Endothelial cell of umbilical vein (primary cell): Measurements from ENCODE around the gene SESN1. TPM values are rescaled to one million over a fixed set of nuclear protein-coding genes. Genes with fewer than 3 reads are reported as not detected.
A peak's percentile ranks its signal among the peaks of the same experiment; 100 is the strongest.

ENCODE experiments used
- BruUV-seq: library from RNA; stranded (reverse); fragments of 400-500 nt; replicated peaks from 2 replicates; lab custom pipeline; 2021; lab: Mats Ljungman, UMichigan
- CTCF ChIA-PET: fragments of 300-600, 350-600 bp; sonication (Branson Sonifier 250); formaldehyde crosslinking; loops from one replicate; lab custom pipeline; 2021; ENCODE audit warnings: antibody characterized with exemption, inconsistent platforms; lab: Charles Lee
- POLR2A ChIA-PET: fragments of 300-600, 350-600 bp; sonication (Branson Sonifier 250); formaldehyde crosslinking; loops from one replicate; lab custom pipeline; 2021; ENCODE audit warnings: antibody characterized with exemption, inconsistent platforms; lab: Charles Lee
- DNase-seq: peaks from one replicate; pipeline ENCODE4 v3.0.0-alpha.2; 2011; ENCODE audit warnings: low read depth, low spot score
- FAIRE-seq: peaks from 2 replicates; lab custom pipeline; 2011; peaks lifted over from hg19 to GRCh38; lab: Jason Lieb, UNC
- H2AFZ ChIP-seq: 2 replicates; pipeline ENCODE4 v1.6.0; 2012; ENCODE audit warnings: low read depth, low read length, control low read depth, inconsistent platforms
- H3K27ac ChIP-seq: 2 replicates; pipeline ENCODE4 v1.5.1; 2011; ENCODE audit warnings: low read depth, mild to moderate bottlenecking, control low read depth, low read length, moderate library complexity; ENCODE audit not compliant: insufficient read depth
- H3K27me3 ChIP-seq, 2 experiments: 2 replicates each; pipeline versions ENCODE4 v1.6.0 to v1.6.1; 2011; ENCODE audit warnings: low read length in 2 of 2, mixed read lengths in 1 of 2; ENCODE audit not compliant: control insufficient read depth in 2 of 2, insufficient read depth in 2 of 2
- H3K36me3 ChIP-seq, 2 experiments: 2 replicates in 1 of 2; 3 replicates in 1 of 2; pipeline ENCODE4 v1.5.1; 2011; ENCODE audit warnings: low read length in 2 of 2, mild to moderate bottlenecking in 1 of 2, moderate library complexity in 1 of 2; ENCODE audit not compliant: control insufficient read depth in 2 of 2, insufficient read depth in 2 of 2; ENCODE audit errors: extremely low read depth in 1 of 2
- H3K4me1 ChIP-seq: 3 replicates; pipeline ENCODE4 v1.5.1; 2011; ENCODE audit warnings: mild to moderate bottlenecking, low read length; ENCODE audit not compliant: control insufficient read depth, insufficient read depth; ENCODE audit errors: extremely low read depth
- H3K4me2 ChIP-seq: 2 replicates; pipeline ENCODE4 v1.6.1; 2011; ENCODE audit warnings: low read length, control low read depth, mixed read lengths; ENCODE audit not compliant: insufficient read depth
- H3K4me3 ChIP-seq, 3 experiments: fragments of 200-600 bp in 1 of 3; sonication (generic), shearing (Covaris generic) in 1 of 3; replicated peaks in 1 of 3; 2 replicates each; pipeline ENCODE4 v1.5.1; 2011 to 2016; ENCODE audit warnings: control low read depth in 3 of 3, low read length in 3 of 3, mild to moderate bottlenecking in 2 of 3, inconsistent platforms in 1 of 3, low read depth in 1 of 3, moderate library complexity in 1 of 3; ENCODE audit not compliant: insufficient read depth in 1 of 3
- H3K79me2 ChIP-seq: 2 replicates; pipeline ENCODE4 v1.6.0; 2012; ENCODE audit warnings: low read length, inconsistent platforms; ENCODE audit not compliant: control insufficient read depth, insufficient read depth
- H3K9ac ChIP-seq: replicated peaks from 2 replicates; pipeline ENCODE3; 2011; ENCODE audit warnings: low read length, control low read depth; ENCODE audit not compliant: insufficient read depth; ENCODE audit errors: extremely low read depth
- H3K9me1 ChIP-seq: replicated peaks from 3 replicates; pipeline ENCODE4 v1.6.0; 2011; ENCODE audit warnings: mild to moderate bottlenecking, low read length; ENCODE audit not compliant: control insufficient read depth, insufficient read depth; ENCODE audit errors: extremely low read depth
- H3K9me3 ChIP-seq: replicated peaks from 2 replicates; pipeline ENCODE4 v1.5.1; 2012; ENCODE audit warnings: low read length, inconsistent platforms; ENCODE audit not compliant: control insufficient read depth, insufficient read depth
- H4K20me1 ChIP-seq: replicated peaks from 2 replicates; pipeline ENCODE3; 2011; ENCODE audit warnings: mild to moderate bottlenecking, low read length; ENCODE audit not compliant: control insufficient read depth, insufficient read depth; ENCODE audit errors: extremely low read depth
- CTCF ChIP-seq, 2 donors: IDR thresholded peaks; 1 replicate in 1 of 2; 2 replicates in 1 of 2; pipeline ENCODE4 v1.5.1; 2011; ENCODE audit warnings: low read length in 2 of 2, mild to moderate bottlenecking in 2 of 2, moderate library complexity in 2 of 2, control low read depth in 1 of 2, inconsistent platforms in 1 of 2, low read depth in 1 of 2; ENCODE audit not compliant: insufficient read depth in 1 of 2; ENCODE audit errors: extremely low read depth in 1 of 2
- EZH2 ChIP-seq: IDR thresholded peaks from 2 replicates; pipeline ENCODE4 v1.6.1; 2012; ENCODE audit warnings: borderline replicate concordance, low read depth, mild to moderate bottlenecking, moderate library complexity, low read length, inconsistent platforms; ENCODE audit not compliant: severe bottlenecking
- FOS ChIP-seq: IDR thresholded peaks from 2 replicates; pipeline ENCODE4 v1.6.1; 2011; ENCODE audit warnings: mild to moderate bottlenecking, low read length, moderate library complexity, borderline replicate concordance; ENCODE audit not compliant: insufficient read depth
- GATA2 ChIP-seq: IDR thresholded peaks from 2 replicates; pipeline ENCODE4 v1.7.0; 2011; ENCODE audit warnings: low read depth, mild to moderate bottlenecking, moderate library complexity, mixed read lengths, low read length; ENCODE audit not compliant: insufficient read length, insufficient read depth
- JUN ChIP-seq: IDR thresholded peaks from 2 replicates; pipeline ENCODE4 v1.6.1; 2011; ENCODE audit warnings: borderline replicate concordance, low read depth; ENCODE audit not compliant: insufficient read length, insufficient read depth
- MAX ChIP-seq: IDR thresholded peaks from 2 replicates; pipeline ENCODE4 v1.6.1; 2011; ENCODE audit not compliant: insufficient read depth, insufficient read length
- MYC ChIP-seq: IDR thresholded peaks from one replicate; pipeline ENCODE4 v1.6.1; 2011; ENCODE audit warnings: mild to moderate bottlenecking, low read depth, low read length
- POLR2A ChIP-seq: IDR thresholded peaks from 2 replicates; pipeline ENCODE4 v1.6.1; 2012; ENCODE audit warnings: low read depth, mild to moderate bottlenecking, control low read depth, low read length
- POLR2AphosphoS5 ChIP-seq: IDR thresholded peaks from 2 replicates; pipeline ENCODE4 v1.6.1; 2012; ENCODE audit warnings: low read depth, mild to moderate bottlenecking, control low read depth, low read length, moderate library complexity; ENCODE audit not compliant: insufficient read depth
- dilution Hi-C: fragments of 300-500 bp; cut with MboI; formaldehyde crosslinking; loops from one replicate; pipeline ENCODE4 v1.15.0; 2019; ENCODE audit warnings: low sequenced_read_pairs; ENCODE audit not compliant: extremely low pct_ligation_motif_present
- intact Hi-C: fragments of 100-400 bp; cut with micrococcal nuclease; formaldehyde crosslinking; loops from one replicate; pipeline ENCODE4 v1.10.0; 2022
- polyA plus RNA-seq, 4 experiments: library from polyadenylated mRNA; depleted of rRNA in 3 of 4; stranded (reverse) in 3 of 4; unstranded in 1 of 4; fragments of >200 nt; gene quantifications; 2 replicates each; pipeline versions ENCODE4 v1.2.1 to v1.2.3, GENCODE V29; 2011 to 2012; ENCODE audit warnings: missing spikeins in 1 of 4
- total RNA-seq: library from RNA; stranded (reverse); gene quantifications from 2 replicates; pipeline ENCODE4 v1.2.3, GENCODE V29; 2021

Gene SESN1
- total and polyA plus RNA-seq, 2 donors (not counting 3 experiments of a cell fraction or from before 2014, with no cell fraction given), result 7.1 to 15.6 TPM

GRCh38 chr6:109095036-109095834, 589 bp upstream of the SESN1 start, which contains the start of gene CEP57L1:
TSS of gene CEP57L1 (plus strand) at chr6:109095507. CDS start at chr6:109145222, 49,715 bp downstream.
- peak; percentile 87 for FAIRE-seq
- no peaks in the 10 kb centered on the region for H3K36me3 ChIP-seq
- H3K9ac ChIP-seq, result peak within 1 kb of the TSS; percentile 94
- DNase-seq, result peak; percentile 99
- H4K20me1 ChIP-seq, result no peaks in the 10 kb centered on the region
- intact Hi-C loops, result loop anchor here (1.0 to 10.0 kb wide), 6 partner anchors 86 to 1860 kb away; partner anchors contain the start of genes CD164, GTF3C6, PPIL6 and SEC63
- peak within 1 kb of the TSS; percentile 68 to 100 (median 100) for H3K4me3 ChIP-seq
- no peaks in the 10 kb centered on the region for H3K9me1 ChIP-seq
- no peak for TF ChIP-seq FOS
- no peak for TF ChIP-seq MYC
- TF ChIP-seq JUN, result no peak
- peak in 1 of 2 donors; percentile 25 for TF ChIP-seq CTCF (IDR thresholded peaks at IDR 0.05; ENCODE audit: extremely low read depth in 1 of 2, insufficient read depth in 1 of 2, low read depth in 1 of 2, low read length in 2 of 2)
- peak; percentile 76 for TF ChIP-seq POLR2AphosphoS5
- no peak for TF ChIP-seq EZH2
- no peak for TF ChIP-seq GATA2
- TF ChIP-seq MAX, result no peak
- TF ChIP-seq POLR2A, result peak; percentile 87
- peak within 1 kb of the TSS; percentile 100 for H3K4me2 ChIP-seq
- peaks cover 27% of the 10 kb centered on the region for H3K4me1 ChIP-seq
- peaks cover 49% of the 10 kb centered on the region for H3K79me2 ChIP-seq
- H3K27ac ChIP-seq, result peak within 1 kb of the TSS; percentile 92
- CTCF ChIA-PET, result interaction anchor here (1.1 to 3.1 kb wide), 3 partner anchors 16 to 202 kb away, joined by 3 to 12 read pairs (median 9); no protein-coding TSS in a partner anchor
- H2AFZ ChIP-seq, result peak within 1 kb of the TSS; percentile 98
- BruUV-seq, result TSS peak; percentile 62
- POLR2A ChIA-PET, result interaction anchor here (0.6 to 1.3 kb wide), 4 partner anchors 46 to 537 kb away, joined by 3 to 5 read pairs (median 4); no protein-coding TSS in a partner anchor
- H3K27me3 ChIP-seq, result no peaks in the 10 kb centered on the region
- no peaks in the 10 kb centered on the region for H3K9me3 ChIP-seq
- dilution Hi-C loops, result no loop called here
